ENCODE results near the gene EEPD1.

The EEPD1 gene

DNA sequence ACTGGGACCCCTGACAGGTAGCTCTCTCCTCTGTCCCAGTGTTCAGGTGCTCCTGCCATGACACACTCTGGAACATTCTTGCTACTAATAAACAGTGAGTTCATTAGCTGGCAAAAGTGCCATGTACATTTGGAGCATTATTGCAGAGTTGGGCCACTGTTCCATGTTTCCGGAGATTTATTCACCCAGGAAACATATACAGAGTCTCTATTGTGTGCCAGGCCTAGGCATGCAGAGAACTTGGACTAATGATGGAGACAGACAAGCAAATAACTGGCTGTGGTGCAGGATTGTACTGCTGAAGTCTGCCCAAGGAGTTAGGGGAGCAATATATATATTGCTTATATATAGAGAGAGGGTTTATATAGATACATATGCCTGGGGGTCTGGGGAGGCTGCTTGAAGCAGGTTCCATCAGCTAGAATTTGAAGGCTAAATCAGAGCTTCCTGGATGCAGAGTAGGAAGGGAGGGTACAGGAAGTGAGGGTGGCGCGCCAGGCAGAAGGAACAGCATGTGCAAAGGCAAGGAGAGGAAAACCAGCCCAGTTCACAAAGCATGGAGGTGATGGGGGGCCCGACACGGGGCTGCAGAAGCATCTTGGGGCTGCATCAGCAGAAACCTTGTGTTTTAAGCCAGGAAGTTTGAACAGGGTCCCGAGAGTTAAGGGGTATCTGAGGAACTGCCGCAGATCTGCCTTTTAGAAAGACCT is 22.7 kb upstream of the EEPD1 start:
- no peaks in the 10 kb centered on the region for H3K9me3 ChIP-seq (ENCODE audit: control insufficient read depth, low read length)
- no peaks in the 10 kb centered on the region for H3K36me3 ChIP-seq (ENCODE audit: control insufficient read depth, insufficient read depth, low read length)
- WGBS, 2 experiments (ENCODE audit: insufficient coverage in 2 of 2) = 91 to 97% methylated on average over 6 to 7 of the region's 7 CpGs
- H3K4me3 ChIP-seq (ENCODE audit: extremely low read depth, insufficient read depth, low read length, poor library complexity, severe bottlenecking) = no peak overlapping the region
- H3K4me1 ChIP-seq (ENCODE audit: control insufficient read depth, insufficient read depth, low read length, poor library complexity, severe bottlenecking) = peaks cover 4% of the 10 kb centered on the region
- H3K27ac ChIP-seq (ENCODE audit: low read depth, low read length, severe bottlenecking) = no peak overlapping the region

DNA sequence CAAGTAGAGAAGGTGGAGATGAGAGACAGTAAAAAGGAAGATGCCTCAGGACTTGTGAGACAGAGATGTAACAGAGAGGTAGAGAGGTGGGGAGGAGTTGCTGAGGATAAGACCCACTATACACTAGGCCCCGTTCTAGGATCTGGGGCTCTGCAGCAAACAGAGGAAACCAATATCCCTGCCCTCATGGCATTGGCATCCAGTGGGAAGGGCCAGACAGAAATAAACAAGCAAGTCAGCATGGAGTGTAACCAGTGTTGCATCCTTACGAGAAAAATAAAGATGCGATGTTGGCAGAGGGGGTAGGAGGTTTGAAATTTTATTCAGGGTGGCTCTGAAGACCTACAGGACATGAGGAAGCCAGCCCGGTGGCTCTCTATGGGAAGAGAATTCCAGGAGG is 22.0 kb upstream of the EEPD1 start:
- WGBS, 2 experiments (ENCODE audit: insufficient coverage in 2 of 2) = 89 to 97% methylated on average over 2 to 3 of the region's 4 CpGs
- no peaks in the 10 kb centered on the region for H3K36me3 ChIP-seq (ENCODE audit: control insufficient read depth, insufficient read depth, low read length)
- no peaks in the 10 kb centered on the region for H3K9me3 ChIP-seq (ENCODE audit: control insufficient read depth, low read length)
- no peak overlapping the region for H3K4me3 ChIP-seq (ENCODE audit: extremely low read depth, insufficient read depth, low read length, poor library complexity, severe bottlenecking)
- H3K4me1 ChIP-seq (ENCODE audit: control insufficient read depth, insufficient read depth, low read length, poor library complexity, severe bottlenecking) = peaks cover 4% of the 10 kb centered on the region
- H3K27ac ChIP-seq (ENCODE audit: low read depth, low read length, severe bottlenecking) = no peak overlapping the region

DNA sequence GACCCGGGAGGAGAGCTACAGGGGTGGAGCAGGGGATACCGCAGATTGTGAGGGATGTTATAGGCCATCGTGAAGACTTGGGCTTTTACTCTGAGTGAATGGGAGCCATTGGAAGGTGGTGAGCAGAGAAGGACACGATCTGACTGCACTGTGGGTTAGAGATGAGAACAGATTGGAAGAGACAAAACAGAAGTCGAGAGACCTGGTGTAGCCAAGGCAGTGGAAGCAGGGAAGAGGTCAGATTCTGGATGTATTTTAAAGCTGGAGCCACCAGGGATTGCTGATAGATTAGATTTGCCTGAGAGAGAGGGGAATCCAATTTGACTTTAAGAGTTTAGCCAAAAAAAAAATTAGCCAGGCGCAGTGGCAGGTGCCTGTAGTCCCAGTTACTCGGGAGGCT is 21.6 kb upstream of the EEPD1 start:
- no peaks in the 10 kb centered on the region for H3K9me3 ChIP-seq (ENCODE audit: control insufficient read depth, low read length)
- whole genome bisulfite sequencing, 2 experiments (ENCODE audit: insufficient coverage in 2 of 2) = 93 to 94% methylated on average over 5 to 7 of the region's 7 CpGs
- no peak overlapping the region for H3K27ac ChIP-seq (ENCODE audit: low read depth, low read length, severe bottlenecking)

DNA sequence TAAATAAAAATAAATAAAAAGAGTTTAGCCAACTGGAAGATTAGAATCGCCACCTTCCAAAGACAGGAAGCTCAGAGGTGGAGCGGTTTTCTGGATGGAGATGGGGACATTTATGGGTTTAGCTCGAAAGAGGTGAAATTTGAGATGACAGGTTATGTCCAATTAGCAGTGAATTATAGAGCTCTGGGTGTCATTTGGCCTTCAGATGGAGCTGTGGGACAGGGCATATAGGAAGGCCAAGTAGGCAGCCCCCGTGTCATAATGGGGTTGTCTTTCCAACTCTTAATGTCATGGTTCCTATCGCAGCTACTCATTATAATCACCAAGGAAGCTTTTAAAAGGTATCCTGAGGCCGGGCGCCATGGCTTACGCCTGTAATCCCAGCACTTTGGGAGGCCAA is 21.0 kb upstream of the EEPD1 start:
- WGBS, 2 experiments (ENCODE audit: insufficient coverage in 2 of 2) = 93 to 96% methylated on average over 4 to 7 of the region's 8 CpGs

More for the DNA sequence above, 21.6 kb upstream of the EEPD1 start:
- Histone ChIP-seq H3K4me3 (ENCODE audit: extremely low read depth, insufficient read depth, low read length, poor library complexity, severe bottlenecking) (no peak overlapping the region), H3K36me3 (ENCODE audit: control insufficient read depth, insufficient read depth, low read length) (no peaks in the 10 kb centered on the region), H3K4me1 (ENCODE audit: control insufficient read depth, insufficient read depth, low read length, poor library complexity, severe bottlenecking) (peaks cover 4% of the 10 kb centered on the region)

DNA sequence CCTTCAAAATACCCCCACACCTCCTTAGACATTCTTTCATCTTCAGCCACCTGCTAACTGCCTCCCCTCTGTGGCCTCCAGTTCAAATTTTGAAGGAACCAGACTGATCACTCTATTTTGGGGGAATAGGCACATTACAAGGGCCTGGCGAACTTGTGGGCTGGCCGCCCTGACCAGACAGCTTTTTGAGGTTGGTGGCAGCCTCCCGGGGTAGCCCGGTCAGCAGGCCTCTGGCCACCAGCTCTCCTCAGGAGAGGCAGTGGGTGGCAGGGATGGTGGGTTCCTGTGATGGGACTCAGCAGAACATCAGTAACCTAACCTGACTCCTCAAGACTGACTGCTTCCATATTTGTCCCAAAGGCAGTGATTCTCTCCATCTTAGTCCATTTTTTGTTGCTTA is 17.4 kb upstream of the EEPD1 start:
- Histone ChIP-seq H3K36me3 (ENCODE audit: control insufficient read depth, insufficient read depth, low read length) (no peaks in the 10 kb centered on the region), H3K4me1 (ENCODE audit: control insufficient read depth, insufficient read depth, low read length, poor library complexity, severe bottlenecking) (no peaks in the 10 kb centered on the region), H3K27ac (ENCODE audit: low read depth, low read length, severe bottlenecking) (no peak overlapping the region), H3K9me3 (ENCODE audit: control insufficient read depth, low read length) (no peaks in the 10 kb centered on the region), H3K4me3 (ENCODE audit: extremely low read depth, insufficient read depth, low read length, poor library complexity, severe bottlenecking) (no peak overlapping the region)
- WGBS, 2 experiments (ENCODE audit: insufficient coverage in 2 of 2) = 86 to 100% methylated on average over 2 to 4 of the region's 4 CpGs

More for the DNA sequence above, 21.0 kb upstream of the EEPD1 start:
- H3K27ac ChIP-seq (ENCODE audit: low read depth, low read length, severe bottlenecking) = no peak overlapping the region
- no peaks in the 10 kb centered on the region for H3K9me3 ChIP-seq (ENCODE audit: control insufficient read depth, low read length)
- no peaks in the 10 kb centered on the region for H3K36me3 ChIP-seq (ENCODE audit: control insufficient read depth, insufficient read depth, low read length)
- no peak overlapping the region for H3K4me3 ChIP-seq (ENCODE audit: extremely low read depth, insufficient read depth, low read length, poor library complexity, severe bottlenecking)
- peaks cover 4% of the 10 kb centered on the region for H3K4me1 ChIP-seq (ENCODE audit: control insufficient read depth, insufficient read depth, low read length, poor library complexity, severe bottlenecking)

DNA sequence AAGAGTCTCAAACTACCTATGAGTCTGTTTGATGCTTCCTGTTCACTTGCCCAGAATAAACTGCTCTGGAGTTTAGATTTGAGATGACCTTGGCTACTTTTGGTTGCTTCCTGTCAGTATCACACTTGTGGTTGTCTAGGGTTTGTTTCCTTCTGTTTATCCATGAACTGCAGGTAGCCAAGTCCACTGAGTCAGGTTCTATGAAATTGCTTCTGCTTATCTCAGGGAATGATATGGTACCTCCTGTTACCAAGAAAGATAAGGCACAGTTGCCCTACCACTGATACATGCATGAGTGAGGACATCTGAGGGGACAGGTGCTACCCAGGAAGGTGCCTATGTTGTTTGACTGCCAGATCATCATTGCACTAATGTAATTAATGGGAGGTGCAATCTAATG is 15.8 kb upstream of the EEPD1 start:
- Histone ChIP-seq H3K27ac (ENCODE audit: low read depth, low read length, severe bottlenecking) (no peak overlapping the region), H3K4me1 (ENCODE audit: control insufficient read depth, insufficient read depth, low read length, poor library complexity, severe bottlenecking) (no peaks in the 10 kb centered on the region), H3K4me3 (ENCODE audit: extremely low read depth, insufficient read depth, low read length, poor library complexity, severe bottlenecking) (no peak overlapping the region), H3K9me3 (ENCODE audit: control insufficient read depth, low read length) (no peaks in the 10 kb centered on the region), H3K36me3 (ENCODE audit: control insufficient read depth, insufficient read depth, low read length) (no peaks in the 10 kb centered on the region)

DNA sequence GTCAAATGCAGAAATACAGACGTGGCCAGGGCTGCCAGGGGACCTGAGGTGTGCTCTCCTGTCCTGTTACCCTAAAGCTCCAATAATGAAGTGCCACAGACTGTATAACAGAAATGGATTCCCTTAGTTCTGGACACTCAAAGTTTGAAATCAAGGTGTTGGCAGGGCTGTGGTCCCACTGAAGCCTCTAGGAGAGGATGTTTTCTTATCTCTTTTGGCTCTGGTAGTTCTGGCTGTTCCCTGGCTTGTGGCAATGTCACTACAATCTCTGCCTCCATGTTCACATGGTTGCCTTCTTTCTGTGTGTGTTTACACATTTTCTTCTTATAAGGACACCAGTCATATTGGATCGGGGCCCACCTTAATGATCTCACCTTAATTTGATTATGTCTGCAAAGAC is 15.3 kb upstream of the EEPD1 start:
- H3K36me3 ChIP-seq (ENCODE audit: control insufficient read depth, insufficient read depth, low read length) = no peaks in the 10 kb centered on the region
- H3K27ac ChIP-seq (ENCODE audit: low read depth, low read length, severe bottlenecking) = no peak overlapping the region
- no peak overlapping the region for H3K4me3 ChIP-seq (ENCODE audit: extremely low read depth, insufficient read depth, low read length, poor library complexity, severe bottlenecking)
- H3K4me1 ChIP-seq (ENCODE audit: control insufficient read depth, insufficient read depth, low read length, poor library complexity, severe bottlenecking) = no peaks in the 10 kb centered on the region
- WGBS, 2 experiments (ENCODE audit: insufficient coverage in 2 of 2) = 50% methylated on average over 2 of the region's 2 CpGs; no CpG with 5 or more reads in 1 of the 2 experiments
- H3K9me3 ChIP-seq (ENCODE audit: control insufficient read depth, low read length) = no peaks in the 10 kb centered on the region

GRCh38 chr7:36138209-36138608 is 14.8 kb upstream of the EEPD1 start:
- H3K9me3 ChIP-seq (ENCODE audit: control insufficient read depth, low read length) = no peaks in the 10 kb centered on the region
- no peak overlapping the region for H3K4me3 ChIP-seq (ENCODE audit: extremely low read depth, insufficient read depth, low read length, poor library complexity, severe bottlenecking)
- H3K4me1 ChIP-seq (ENCODE audit: control insufficient read depth, insufficient read depth, low read length, poor library complexity, severe bottlenecking) = no peaks in the 10 kb centered on the region
- WGBS, 2 experiments (ENCODE audit: insufficient coverage in 2 of 2) = 92 to 95% methylated on average over 5 of the region's 5 CpGs
- no peak overlapping the region for H3K27ac ChIP-seq (ENCODE audit: low read depth, low read length, severe bottlenecking)
- H3K36me3 ChIP-seq (ENCODE audit: control insufficient read depth, insufficient read depth, low read length) = no peaks in the 10 kb centered on the region

DNA sequence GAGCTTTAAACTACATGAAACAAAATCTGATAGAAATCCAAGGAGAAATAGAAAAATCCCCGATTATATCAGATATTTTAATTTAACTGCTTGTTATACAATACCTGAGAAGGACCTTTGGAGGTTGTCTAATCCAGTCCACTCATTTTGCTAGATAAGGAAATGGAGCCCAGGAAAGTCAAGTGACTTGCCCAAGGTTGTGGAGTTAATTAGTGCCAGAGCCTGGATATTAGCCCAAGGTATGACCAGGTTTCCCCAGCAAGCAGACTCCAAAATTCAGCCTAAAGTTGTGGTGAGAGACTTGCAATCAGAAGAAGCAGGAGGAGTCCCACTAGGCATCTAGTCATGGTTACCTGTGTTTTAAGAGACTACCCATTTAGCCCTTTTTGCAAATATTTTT is 11.7 kb upstream of the EEPD1 start:
- no peaks in the 10 kb centered on the region for H3K36me3 ChIP-seq (ENCODE audit: control insufficient read depth, insufficient read depth, low read length)
- no peaks in the 10 kb centered on the region for H3K9me3 ChIP-seq (ENCODE audit: control insufficient read depth, low read length)
- WGBS, 2 experiments (ENCODE audit: insufficient coverage in 2 of 2) = no CpG with 5 or more reads among the region's 1 CpG

GRCh38 chr7:36141850-36142249 is 11.2 kb upstream of the EEPD1 start:
- no peaks in the 10 kb centered on the region for H3K9me3 ChIP-seq (ENCODE audit: control insufficient read depth, low read length)
- no peaks in the 10 kb centered on the region for H3K36me3 ChIP-seq (ENCODE audit: control insufficient read depth, insufficient read depth, low read length)
- H3K4me1 ChIP-seq (ENCODE audit: control insufficient read depth, insufficient read depth, low read length, poor library complexity, severe bottlenecking) = no peaks in the 10 kb centered on the region
- H3K4me3 ChIP-seq (ENCODE audit: extremely low read depth, insufficient read depth, low read length, poor library complexity, severe bottlenecking) = no peak overlapping the region
- H3K27ac ChIP-seq (ENCODE audit: low read depth, low read length, severe bottlenecking) = no peak overlapping the region

More for the DNA sequence above, 11.7 kb upstream of the EEPD1 start:
- Histone ChIP-seq H3K4me1 (ENCODE audit: control insufficient read depth, insufficient read depth, low read length, poor library complexity, severe bottlenecking) (no peaks in the 10 kb centered on the region), H3K4me3 (ENCODE audit: extremely low read depth, insufficient read depth, low read length, poor library complexity, severe bottlenecking) (no peak overlapping the region), H3K27ac (ENCODE audit: low read depth, low read length, severe bottlenecking) (no peak overlapping the region)

DNA sequence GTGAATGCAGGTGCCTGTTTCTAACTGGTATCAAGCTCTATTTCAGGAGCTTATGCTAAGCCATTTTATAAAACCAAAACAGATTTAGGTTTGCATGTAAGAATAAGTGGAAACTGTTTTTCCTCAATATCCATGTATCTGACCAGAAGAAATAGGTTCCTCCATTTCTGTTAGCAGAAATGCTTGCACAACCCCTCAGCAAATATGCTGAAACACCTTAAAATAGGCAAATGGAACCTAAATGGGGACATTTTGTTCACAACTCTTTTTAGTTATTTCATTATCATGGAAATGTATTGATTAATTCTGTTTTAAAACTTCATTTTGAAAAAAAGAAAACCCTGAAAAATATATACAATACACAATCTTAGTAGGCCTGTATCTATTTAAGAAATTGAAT is 8.9 kb upstream of the EEPD1 start:
- Histone ChIP-seq H3K4me3 (ENCODE audit: extremely low read depth, insufficient read depth, low read length, poor library complexity, severe bottlenecking) (no peak overlapping the region), H3K4me1 (ENCODE audit: control insufficient read depth, insufficient read depth, low read length, poor library complexity, severe bottlenecking) (no peaks in the 10 kb centered on the region), H3K27ac (ENCODE audit: low read depth, low read length, severe bottlenecking) (no peak overlapping the region), H3K36me3 (ENCODE audit: control insufficient read depth, insufficient read depth, low read length) (no peaks in the 10 kb centered on the region), H3K9me3 (ENCODE audit: control insufficient read depth, low read length) (no peaks in the 10 kb centered on the region)
